ENCODE data around the gene DLG5.

Gene DLG5

DNA sequence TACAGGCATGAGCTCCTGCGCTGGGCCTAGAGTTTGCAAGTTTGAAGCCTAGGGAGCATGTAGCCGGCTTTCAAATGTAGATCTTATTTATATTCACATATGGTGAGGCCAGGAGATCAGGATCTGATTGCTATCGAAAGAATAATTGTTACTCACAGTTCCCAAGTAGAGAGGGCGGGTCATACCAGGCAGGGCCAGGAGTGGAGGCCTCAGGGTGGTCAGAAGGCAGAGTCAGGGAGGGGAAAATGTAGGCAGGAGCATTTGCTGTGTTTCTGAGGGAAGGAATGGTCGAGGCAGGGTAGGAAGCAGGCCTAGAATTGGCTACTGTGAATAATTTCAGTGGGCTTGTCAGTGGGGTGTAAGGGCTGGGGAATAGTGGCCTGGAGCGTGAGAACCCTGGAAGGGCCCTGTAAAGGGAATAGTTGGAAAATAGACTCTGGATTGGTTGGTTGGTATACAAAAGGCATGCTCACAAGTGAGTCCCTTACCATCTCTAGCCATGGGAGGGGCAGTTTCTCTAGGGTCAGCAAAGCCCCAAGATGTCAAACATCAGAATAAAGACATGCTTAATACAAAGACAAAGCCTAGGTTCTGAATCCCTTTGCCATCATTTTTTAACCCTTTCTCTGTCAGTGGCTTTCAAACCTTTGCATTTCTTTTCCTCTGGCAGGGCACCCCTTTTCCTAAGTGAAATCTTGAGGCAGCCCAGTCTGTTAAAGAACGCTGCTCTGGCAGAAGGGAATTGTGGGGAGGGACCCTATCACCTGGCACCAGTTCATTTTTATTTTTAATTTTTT lies 36.0 kb upstream of the DLG5 start:
- no peak for DNase-seq (ENCODE audit: extremely low spot score)
- POLR2A ChIA-PET: no interaction called here
- CTCF ChIA-PET: no interaction called here
- TF ChIP-seq, protein P1, sequence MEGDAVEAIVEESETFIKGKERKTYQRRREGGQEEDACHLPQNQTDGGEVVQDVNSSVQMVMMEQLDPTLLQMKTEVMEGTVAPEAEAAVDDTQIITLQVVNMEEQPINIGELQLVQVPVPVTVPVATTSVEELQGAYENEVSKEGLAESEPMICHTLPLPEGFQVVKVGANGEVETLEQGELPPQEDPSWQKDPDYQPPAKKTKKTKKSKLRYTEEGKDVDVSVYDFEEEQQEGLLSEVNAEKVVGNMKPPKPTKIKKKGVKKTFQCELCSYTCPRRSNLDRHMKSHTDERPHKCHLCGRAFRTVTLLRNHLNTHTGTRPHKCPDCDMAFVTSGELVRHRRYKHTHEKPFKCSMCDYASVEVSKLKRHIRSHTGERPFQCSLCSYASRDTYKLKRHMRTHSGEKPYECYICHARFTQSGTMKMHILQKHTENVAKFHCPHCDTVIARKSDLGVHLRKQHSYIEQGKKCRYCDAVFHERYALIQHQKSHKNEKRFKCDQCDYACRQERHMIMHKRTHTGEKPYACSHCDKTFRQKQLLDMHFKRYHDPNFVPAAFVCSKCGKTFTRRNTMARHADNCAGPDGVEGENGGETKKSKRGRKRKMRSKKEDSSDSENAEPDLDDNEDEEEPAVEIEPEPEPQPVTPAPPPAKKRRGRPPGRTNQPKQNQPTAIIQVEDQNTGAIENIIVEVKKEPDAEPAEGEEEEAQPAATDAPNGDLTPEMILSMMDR (IDR thresholded peaks at IDR 0.05; ENCODE audit: control extremely low read depth, extremely low read depth, low read depth, missing control alignments): no peak

- TF ChIP-seq, protein P1 (IDR thresholded peaks at IDR 0.05; ENCODE audit: control extremely low read depth, extremely low read depth, low read depth, missing control alignments): no peak
- CTCF ChIA-PET: no interaction called here
- no peak for DNase-seq (ENCODE audit: extremely low spot score)
- POLR2A ChIA-PET: no interaction called here
These were observed 35.1 kb upstream of the DLG5 start for GRCh38 chr10:77961668-77962067.

DNA sequence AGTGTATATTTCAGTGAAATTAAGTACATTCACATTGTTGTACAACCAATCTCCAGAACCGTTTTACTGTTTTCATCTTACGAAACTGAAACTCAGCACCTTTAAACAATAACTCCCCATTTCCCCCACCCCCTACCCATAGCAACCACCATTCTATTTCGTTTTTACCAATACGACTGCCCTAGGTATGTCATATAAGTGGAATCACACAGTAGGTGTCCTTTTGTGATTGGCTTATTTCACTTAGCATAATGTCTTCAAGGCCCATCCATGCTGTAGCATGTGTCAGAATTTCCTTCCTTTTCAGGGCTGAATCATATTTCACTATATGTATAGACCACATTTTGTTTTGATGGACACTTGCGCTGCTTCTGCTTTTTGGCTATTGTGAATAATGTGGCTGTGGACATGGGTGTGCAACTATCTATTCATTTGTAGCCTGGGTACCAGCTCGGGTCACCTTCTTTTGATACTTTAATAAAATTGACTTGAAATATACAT lies 34.3 kb upstream of the DLG5 start:
- TF ChIP-seq, protein P1 (IDR thresholded peaks at IDR 0.05; ENCODE audit: control extremely low read depth, extremely low read depth, low read depth, missing control alignments): no peak
- ChIA-PET CTCF (no interaction called here), POLR2A (no interaction called here)
- DNase-seq (ENCODE audit: extremely low spot score): no peak

- POLR2A ChIA-PET: no interaction called here
- TF ChIP-seq, protein P1 (IDR thresholded peaks at IDR 0.05; ENCODE audit: control extremely low read depth, extremely low read depth, low read depth, missing control alignments): no peak
- CTCF ChIA-PET: no interaction called here
- no peak for DNase-seq (ENCODE audit: extremely low spot score)
These were observed 33.4 kb upstream of the DLG5 start for GRCh38 chr10:77959887-77960455.

- TF ChIP-seq, protein P1 (IDR thresholded peaks at IDR 0.05; ENCODE audit: control extremely low read depth, extremely low read depth, low read depth, missing control alignments): no peak
- CTCF ChIA-PET: no interaction called here
- POLR2A ChIA-PET: no interaction called here
- DNase-seq (ENCODE audit: extremely low spot score): no peak
These were observed 32.8 kb upstream of the DLG5 start for GRCh38 chr10:77959384-77959783.

GRCh38 chr10:77955136-77955535 lies 28.6 kb upstream of the DLG5 start:
- CTCF ChIA-PET: interaction anchor here (1.1 kb wide), 1 partner anchor 64 kb away, joined by 3 read pairs; no protein-coding TSS in a partner anchor
- TF ChIP-seq, protein P1 (IDR thresholded peaks at IDR 0.05; ENCODE audit: control extremely low read depth, extremely low read depth, low read depth, missing control alignments): no peak
- POLR2A ChIA-PET: no interaction called here
- DNase-seq (ENCODE audit: extremely low spot score): no peak
